ENCODE measurements around the gene ATAD1. TPM values are rescaled to one million over a fixed set of nuclear protein-coding genes. Genes with fewer than 3 reads are reported as not detected.

ATAD1 gene
- total and polyA plus RNA-seq, 10 of the 15 experiments (the other 5 are each of a cell fraction or from before 2014, with no cell fraction given), result 24.7 to 59.3 (median 41.1) TPM

- Histone ChIP-seq H3K27me3 (replicated peaks in 1 of 2; ENCODE audit: control insufficient read depth in 2 of 2, insufficient read depth in 2 of 2, low read length in 1 of 2) (no peaks in the 10 kb centered on the region), H3K9ac (ENCODE audit: control insufficient read depth, insufficient read depth, low read length) (no peak overlapping the region), H3K9me3 (replicated peaks; ENCODE audit: control insufficient read depth, insufficient read depth, low read length) (no peaks in the 10 kb centered on the region), H3K27ac (ENCODE audit: control insufficient read depth, insufficient read depth) (no peak overlapping the region), H3K4me3 (no peak overlapping the region), H3K4me2 (ENCODE audit: control insufficient read depth, insufficient read depth) (no peak overlapping the region), H3K4me1 (ENCODE audit: control insufficient read depth, insufficient read depth, low read length) (no peaks in the 10 kb centered on the region), H2AFZ (ENCODE audit: control insufficient read depth, low read depth, low read length) (no peak overlapping the region), H4K20me1 (ENCODE audit: control insufficient read depth, insufficient read depth) (no peaks in the 10 kb centered on the region), H3K36me3 (ENCODE audit: control insufficient read depth in 2 of 2, insufficient read depth in 2 of 2, low read length in 1 of 2) (no peaks in the 10 kb centered on the region), H3K79me2 (ENCODE audit: control insufficient read depth, insufficient read depth, low read length) (no peaks in the 10 kb centered on the region)
- ChIA-PET POLR2A (interaction anchor here (0.6 kb wide), 1 partner anchor 33 kb away, joined by 3 read pairs; no protein-coding TSS in a partner anchor), RAD21 (ENCODE audit: unreplicated experiment) (no interaction called here), SMC1A (ENCODE audit: uncharacterized antibody, unreplicated experiment) (no interaction called here), CTCF (interaction anchor here (0.6 to 1.3 kb wide), 2 partner anchors 19 to 169 kb away, joined by 3 read pairs; no protein-coding TSS in a partner anchor)
- in situ Hi-C loops (cut with MboI), result no loop called here
- WGBS (ENCODE audit: insufficient coverage, insufficient replicate concordance, low lambda C conversion rate, missing lambda C conversion rate), result 47% methylated on average over 9 of the region's 9 CpGs
- no peak for DNase-seq (ENCODE audit: low read depth, low spot score)
- ATAC-seq, result no peak
- intact Hi-C loops (cut with micrococcal nuclease; ENCODE audit: unreplicated experiment), result no loop called here
- no TSS peak for BruUV-seq (replicated peaks)
- no peak for FAIRE-seq
- TF ChIP-seq SMAD1 (IDR thresholded peaks at IDR 0.05; ENCODE audit: low read depth, partially characterized antibody) (no peak), BACH1 (IDR thresholded peaks at IDR 0.05; ENCODE audit: borderline replicate concordance) (no peak), SMAD5 (IDR thresholded peaks at IDR 0.05; ENCODE audit: low read depth) (no peak), KAT2A (conservative IDR thresholded peaks at IDR 0.05; ENCODE audit: control insufficient read depth, low read depth, low read length) (no peak), ZBTB11 (CRISPR knock-in tag; IDR thresholded peaks at IDR 0.05) (no peak), TCF3 (IDR thresholded peaks at IDR 0.05; ENCODE audit: borderline replicate concordance, insufficient read depth, low read depth, low read length) (no peak), IRF4 (IDR thresholded peaks at IDR 0.05; ENCODE audit: low read depth, low read length) (no peak), EP300 (IDR thresholded peaks at IDR 0.05; ENCODE audit: borderline replicate concordance in 1 of 2, control insufficient read depth in 1 of 2, low read depth in 2 of 2, low read length in 2 of 2) (no peak), FOXK2 (IDR thresholded peaks at IDR 0.05) (no peak), SPI1 (IDR thresholded peaks at IDR 0.05; ENCODE audit: borderline replicate concordance, insufficient read depth, low read depth, low read length) (no peak)
- TF ChIP-seq, protein P1, sequence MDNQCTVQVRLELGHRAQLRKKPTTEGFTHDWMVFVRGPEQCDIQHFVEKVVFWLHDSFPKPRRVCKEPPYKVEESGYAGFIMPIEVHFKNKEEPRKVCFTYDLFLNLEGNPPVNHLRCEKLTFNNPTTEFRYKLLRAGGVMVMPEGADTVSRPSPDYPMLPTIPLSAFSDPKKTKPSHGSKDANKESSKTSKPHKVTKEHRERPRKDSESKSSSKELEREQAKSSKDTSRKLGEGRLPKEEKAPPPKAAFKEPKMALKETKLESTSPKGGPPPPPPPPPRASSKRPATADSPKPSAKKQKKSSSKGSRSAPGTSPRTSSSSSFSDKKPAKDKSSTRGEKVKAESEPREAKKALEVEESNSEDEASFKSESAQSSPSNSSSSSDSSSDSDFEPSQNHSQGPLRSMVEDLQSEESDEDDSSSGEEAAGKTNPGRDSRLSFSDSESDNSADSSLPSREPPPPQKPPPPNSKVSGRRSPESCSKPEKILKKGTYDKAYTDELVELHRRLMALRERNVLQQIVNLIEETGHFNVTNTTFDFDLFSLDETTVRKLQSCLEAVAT (IDR thresholded peaks at IDR 0.05), result no peak
- TF ChIP-seq, protein P2, sequence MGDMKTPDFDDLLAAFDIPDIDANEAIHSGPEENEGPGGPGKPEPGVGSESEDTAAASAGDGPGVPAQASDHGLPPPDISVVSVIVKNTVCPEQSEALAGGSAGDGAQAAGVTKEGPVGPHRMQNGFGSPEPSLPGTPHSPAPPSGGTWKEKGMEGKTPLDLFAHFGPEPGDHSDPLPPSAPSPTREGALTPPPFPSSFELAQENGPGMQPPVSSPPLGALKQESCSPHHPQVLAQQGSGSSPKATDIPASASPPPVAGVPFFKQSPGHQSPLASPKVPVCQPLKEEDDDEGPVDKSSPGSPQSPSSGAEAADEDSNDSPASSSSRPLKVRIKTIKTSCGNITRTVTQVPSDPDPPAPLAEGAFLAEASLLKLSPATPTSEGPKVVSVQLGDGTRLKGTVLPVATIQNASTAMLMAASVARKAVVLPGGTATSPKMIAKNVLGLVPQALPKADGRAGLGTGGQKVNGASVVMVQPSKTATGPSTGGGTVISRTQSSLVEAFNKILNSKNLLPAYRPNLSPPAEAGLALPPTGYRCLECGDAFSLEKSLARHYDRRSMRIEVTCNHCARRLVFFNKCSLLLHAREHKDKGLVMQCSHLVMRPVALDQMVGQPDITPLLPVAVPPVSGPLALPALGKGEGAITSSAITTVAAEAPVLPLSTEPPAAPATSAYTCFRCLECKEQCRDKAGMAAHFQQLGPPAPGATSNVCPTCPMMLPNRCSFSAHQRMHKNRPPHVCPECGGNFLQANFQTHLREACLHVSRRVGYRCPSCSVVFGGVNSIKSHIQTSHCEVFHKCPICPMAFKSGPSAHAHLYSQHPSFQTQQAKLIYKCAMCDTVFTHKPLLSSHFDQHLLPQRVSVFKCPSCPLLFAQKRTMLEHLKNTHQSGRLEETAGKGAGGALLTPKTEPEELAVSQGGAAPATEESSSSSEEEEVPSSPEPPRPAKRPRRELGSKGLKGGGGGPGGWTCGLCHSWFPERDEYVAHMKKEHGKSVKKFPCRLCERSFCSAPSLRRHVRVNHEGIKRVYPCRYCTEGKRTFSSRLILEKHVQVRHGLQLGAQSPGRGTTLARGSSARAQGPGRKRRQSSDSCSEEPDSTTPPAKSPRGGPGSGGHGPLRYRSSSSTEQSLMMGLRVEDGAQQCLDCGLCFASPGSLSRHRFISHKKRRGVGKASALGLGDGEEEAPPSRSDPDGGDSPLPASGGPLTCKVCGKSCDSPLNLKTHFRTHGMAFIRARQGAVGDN (IDR thresholded peaks at IDR 0.05), result no peak
- TF ChIP-seq, protein P3, sequence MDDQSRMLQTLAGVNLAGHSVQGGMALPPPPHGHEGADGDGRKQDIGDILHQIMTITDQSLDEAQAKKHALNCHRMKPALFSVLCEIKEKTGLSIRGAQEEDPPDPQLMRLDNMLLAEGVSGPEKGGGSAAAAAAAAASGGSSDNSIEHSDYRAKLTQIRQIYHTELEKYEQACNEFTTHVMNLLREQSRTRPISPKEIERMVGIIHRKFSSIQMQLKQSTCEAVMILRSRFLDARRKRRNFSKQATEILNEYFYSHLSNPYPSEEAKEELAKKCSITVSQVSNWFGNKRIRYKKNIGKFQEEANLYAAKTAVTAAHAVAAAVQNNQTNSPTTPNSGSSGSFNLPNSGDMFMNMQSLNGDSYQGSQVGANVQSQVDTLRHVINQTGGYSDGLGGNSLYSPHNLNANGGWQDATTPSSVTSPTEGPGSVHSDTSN (IDR thresholded peaks at IDR 0.05; ENCODE audit: insufficient replicate concordance, low read depth, low read length), result no peak
Observed at GRCh38 chr10:87702260-87702972, 115.6 kb downstream of the ATAD1 start.

Measured in GM12878 (cell line).